ENCODE measurements around the gene NUMB. TPM values are rescaled to one million over a fixed set of nuclear protein-coding genes. Genes with fewer than 3 reads are reported as not detected.

The NUMB gene
- total and polyA plus RNA-seq, 2 of the 13 experiments (the other 11 are each of a cell fraction or from before 2014, with no cell fraction given) = 20.3 to 71.1 TPM

DNA sequence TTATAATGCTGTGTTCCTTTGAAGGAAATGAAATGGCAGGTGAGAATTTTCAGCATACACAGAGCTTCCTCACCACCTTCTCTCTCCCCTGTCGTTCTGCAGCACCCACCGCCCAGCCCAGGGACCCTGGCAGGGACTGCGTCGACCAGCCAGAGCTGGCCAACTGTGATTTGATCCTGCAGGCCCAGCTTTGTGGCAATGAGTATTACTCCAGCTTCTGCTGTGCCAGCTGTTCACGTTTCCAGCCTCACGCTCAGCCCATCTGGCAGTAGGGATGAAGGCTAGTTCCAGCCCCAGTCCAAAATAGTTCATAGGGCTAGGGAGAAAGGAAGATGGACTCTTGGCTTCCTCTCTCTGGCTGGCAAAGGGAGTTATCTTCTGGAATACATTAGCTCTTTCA lies 186.0 kb downstream of the NUMB start:
- intact Hi-C loops (cut with micrococcal nuclease; ENCODE audit: unreplicated experiment) = no loop called here
- 83% methylated on average over 5 of the region's 6 CpGs for WGBS (ENCODE audit: low lambda C conversion rate)
- H2AFZ ChIP-seq (ENCODE audit: low read length) = no peak overlapping the region
- peaks cover 15% of the 10 kb centered on the region for H3K4me1 ChIP-seq (ENCODE audit: insufficient read depth, low read length)
- H3K4me3 ChIP-seq (replicated peaks in 1 of 3; ENCODE audit: insufficient read depth in 1 of 3, low read depth in 2 of 3, low read length in 3 of 3) = no peak overlapping the region
- ATAC-seq (no peak), FAIRE-seq (no peak), DNase-seq (ENCODE audit: low spot score) (no peak)
- BruUV-seq (replicated peaks) = no TSS peak
- H3K27me3 ChIP-seq (ENCODE audit: control insufficient read depth in 1 of 2, insufficient read depth in 2 of 2, low read length in 2 of 2) = peaks cover 0 to 2% of the 10 kb centered on the region in 2 experiments; a peak in 1 of 5 replicates
- no peak overlapping the region for H3K4me2 ChIP-seq (ENCODE audit: low read depth, low read length)
- TF ChIP-seq SETDB1 (CRISPR knock-in tag; IDR thresholded peaks at IDR 0.05; ENCODE audit: borderline replicate concordance) (no peak), IRF2 (CRISPR knock-in tag; IDR thresholded peaks at IDR 0.05) (no peak), ZC3H4 (CRISPR knock-in tag; IDR thresholded peaks at IDR 0.05; ENCODE audit: borderline replicate concordance) (no peak), ZNF230 (CRISPR knock-in tag; IDR thresholded peaks at IDR 0.05) (no peak), KDM4B (CRISPR knock-in tag; IDR thresholded peaks at IDR 0.05) (no peak), SRSF4 (IDR thresholded peaks at IDR 0.05; ENCODE audit: low read depth, low read length, poor library complexity, severe bottlenecking) (no peak), FOSL1 (CRISPR knock-in tag; IDR thresholded peaks at IDR 0.05; ENCODE audit: borderline replicate concordance) (no peak), TBX3 (IDR thresholded peaks at IDR 0.05; ENCODE audit: borderline replicate concordance) (no peak), TIGD3 (CRISPR knock-in tag; IDR thresholded peaks at IDR 0.05; ENCODE audit: borderline replicate concordance) (no peak), U2AF1 (optimal IDR thresholded peaks at IDR 0.05; ENCODE audit: low read depth, low read length) (no peak), SSRP1 (CRISPR knock-in tag; IDR thresholded peaks at IDR 0.05) (no peak), TP53 (CRISPR knock-in tag; conservative IDR thresholded peaks at IDR 0.05) (no peak), BCL3 (CRISPR knock-in tag; IDR thresholded peaks at IDR 0.05) (no peak), HMG20B (CRISPR knock-in tag; conservative IDR thresholded peaks at IDR 0.05) (no peak), ZBTB7A (CRISPR knock-in tag; IDR thresholded peaks at IDR 0.05) (no peak), ZNF576 (CRISPR knock-in tag; IDR thresholded peaks at IDR 0.05) (no peak)
- TF ChIP-seq, protein P1, sequence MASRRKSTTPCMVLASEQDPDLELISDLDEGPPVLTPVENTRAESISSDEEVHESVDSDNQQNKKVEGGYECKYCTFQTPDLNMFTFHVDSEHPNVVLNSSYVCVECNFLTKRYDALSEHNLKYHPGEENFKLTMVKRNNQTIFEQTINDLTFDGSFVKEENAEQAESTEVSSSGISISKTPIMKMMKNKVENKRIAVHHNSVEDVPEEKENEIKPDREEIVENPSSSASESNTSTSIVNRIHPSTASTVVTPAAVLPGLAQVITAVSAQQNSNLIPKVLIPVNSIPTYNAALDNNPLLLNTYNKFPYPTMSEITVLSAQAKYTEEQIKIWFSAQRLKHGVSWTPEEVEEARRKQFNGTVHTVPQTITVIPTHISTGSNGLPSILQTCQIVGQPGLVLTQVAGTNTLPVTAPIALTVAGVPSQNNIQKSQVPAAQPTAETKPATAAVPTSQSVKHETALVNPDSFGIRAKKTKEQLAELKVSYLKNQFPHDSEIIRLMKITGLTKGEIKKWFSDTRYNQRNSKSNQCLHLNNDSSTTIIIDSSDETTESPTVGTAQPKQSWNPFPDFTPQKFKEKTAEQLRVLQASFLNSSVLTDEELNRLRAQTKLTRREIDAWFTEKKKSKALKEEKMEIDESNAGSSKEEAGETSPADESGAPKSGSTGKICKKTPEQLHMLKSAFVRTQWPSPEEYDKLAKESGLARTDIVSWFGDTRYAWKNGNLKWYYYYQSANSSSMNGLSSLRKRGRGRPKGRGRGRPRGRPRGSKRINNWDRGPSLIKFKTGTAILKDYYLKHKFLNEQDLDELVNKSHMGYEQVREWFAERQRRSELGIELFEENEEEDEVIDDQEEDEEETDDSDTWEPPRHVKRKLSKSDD (CRISPR knock-in tag; IDR thresholded peaks at IDR 0.05; ENCODE audit: low read depth) = no peak
- TF ChIP-seq, protein P2, sequence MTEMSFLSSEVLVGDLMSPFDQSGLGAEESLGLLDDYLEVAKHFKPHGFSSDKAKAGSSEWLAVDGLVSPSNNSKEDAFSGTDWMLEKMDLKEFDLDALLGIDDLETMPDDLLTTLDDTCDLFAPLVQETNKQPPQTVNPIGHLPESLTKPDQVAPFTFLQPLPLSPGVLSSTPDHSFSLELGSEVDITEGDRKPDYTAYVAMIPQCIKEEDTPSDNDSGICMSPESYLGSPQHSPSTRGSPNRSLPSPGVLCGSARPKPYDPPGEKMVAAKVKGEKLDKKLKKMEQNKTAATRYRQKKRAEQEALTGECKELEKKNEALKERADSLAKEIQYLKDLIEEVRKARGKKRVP (CRISPR knock-in tag; IDR thresholded peaks at IDR 0.05) = no peak
- H3K36me3 ChIP-seq (replicated peaks in 1 of 2; ENCODE audit: control insufficient read depth in 1 of 2, insufficient read depth in 2 of 2, low read length in 2 of 2) = peaks cover 11 to 19% of the 10 kb centered on the region in 2 experiments
- no peak overlapping the region for H3K27ac ChIP-seq (ENCODE audit: extremely low read length, insufficient read depth, low read length)
- no peaks in the 10 kb centered on the region for H3K9me3 ChIP-seq (ENCODE audit: low read length)
- ChIA-PET CTCF (ENCODE audit: low intra/inter-chr PET ratio, low total read pairs) (no interaction called here), POLR2A (no interaction called here)
- H3K9ac ChIP-seq (ENCODE audit: insufficient read depth, low read depth, low read length) = no peak overlapping the region
- H4K20me1 ChIP-seq (ENCODE audit: insufficient read depth, low read length) = no peaks in the 10 kb centered on the region
- in situ Hi-C loops (cut with HindIII; ENCODE audit: extremely low pct_ligation_motif_present, low pct_unique_long_range_greater_than_20kb) = no loop called here
- no peaks in the 10 kb centered on the region for H3K79me2 ChIP-seq (ENCODE audit: insufficient read depth, low read length)
